ENCODE measurements around the gene GPR34. TPM values are rescaled to one million over a fixed set of nuclear protein-coding genes. Genes with fewer than 3 reads are reported as not detected.
"Not testable (repeated sequence)": the region's sequence is repeated elsewhere in the genome, so short reads cannot be mapped to it uniquely, and the experiment has no call there.

Gene GPR34
- not detected in 2 replicates for total RNA-seq (2014; rRNA removed; shearing (Covaris generic))

- H3K9me3 ChIP-seq (replicated peaks) = no peaks in the 10 kb centered on the region
- no peaks in the 10 kb centered on the region for H3K36me3 ChIP-seq
- no peak for DNase-seq
- no peaks in the 10 kb centered on the region for H3K27me3 ChIP-seq
- H3K4me1 ChIP-seq = no peaks in the 10 kb centered on the region
- H3K4me3 ChIP-seq = no peak within 1 kb of the TSS
- no peak within 1 kb of the TSS for H3K27ac ChIP-seq
These were observed at the start of gene GPR34 for GRCh38 chrX:41688835-41689234. TSS of gene GPR34 (plus strand) at chrX:41688973. CDS start at chrX:41695634, 6,661 bp downstream.

GRCh38 chrX:41646201-41646600, 42.6 kb upstream of the GPR34 start:
- H3K27ac ChIP-seq; H3K4me1 ChIP-seq; H3K27me3 ChIP-seq; H3K36me3 ChIP-seq; DNase-seq; H3K4me3 ChIP-seq; H3K9me3 ChIP-seq (replicated peaks): not testable (repeated sequence)

DNA sequence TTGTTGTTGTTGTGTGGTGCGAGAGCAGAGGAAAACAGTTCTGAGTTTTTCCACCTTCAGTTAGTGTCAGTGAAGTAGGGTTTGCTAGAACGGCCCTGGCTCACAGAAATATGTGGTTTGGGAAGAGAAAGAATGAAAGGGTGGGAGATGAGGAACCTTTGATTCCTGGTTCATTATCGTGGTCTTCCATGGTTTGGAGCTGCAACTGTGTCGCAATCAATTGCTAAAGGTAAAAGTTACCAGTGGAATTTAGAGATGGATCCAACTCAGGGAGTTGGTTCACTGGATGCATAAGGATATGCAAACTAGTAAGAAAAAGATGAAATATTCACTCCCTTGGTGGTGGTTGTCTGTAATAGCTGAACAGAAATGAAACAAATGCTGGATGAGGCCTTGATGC, 35.6 kb upstream of the GPR34 start:
- H3K4me3 ChIP-seq = no peak overlapping the region
- no peaks in the 10 kb centered on the region for H3K27me3 ChIP-seq
- H3K4me1 ChIP-seq = no peaks in the 10 kb centered on the region
- H3K27ac ChIP-seq = no peak overlapping the region
- DNase-seq = no peak
- no peaks in the 10 kb centered on the region for H3K9me3 ChIP-seq (replicated peaks)
- H3K36me3 ChIP-seq = peaks cover 2% of the 10 kb centered on the region

GRCh38 chrX:41655101-41655500, 33.7 kb upstream of the GPR34 start:
- Histone ChIP-seq H3K27me3 (no peaks in the 10 kb centered on the region), H3K9me3 (replicated peaks) (no peaks in the 10 kb centered on the region), H3K4me3 (no peak overlapping the region), H3K36me3 (peaks cover 2% of the 10 kb centered on the region), H3K4me1 (no peaks in the 10 kb centered on the region), H3K27ac (no peak overlapping the region)
- no peak for DNase-seq

DNA sequence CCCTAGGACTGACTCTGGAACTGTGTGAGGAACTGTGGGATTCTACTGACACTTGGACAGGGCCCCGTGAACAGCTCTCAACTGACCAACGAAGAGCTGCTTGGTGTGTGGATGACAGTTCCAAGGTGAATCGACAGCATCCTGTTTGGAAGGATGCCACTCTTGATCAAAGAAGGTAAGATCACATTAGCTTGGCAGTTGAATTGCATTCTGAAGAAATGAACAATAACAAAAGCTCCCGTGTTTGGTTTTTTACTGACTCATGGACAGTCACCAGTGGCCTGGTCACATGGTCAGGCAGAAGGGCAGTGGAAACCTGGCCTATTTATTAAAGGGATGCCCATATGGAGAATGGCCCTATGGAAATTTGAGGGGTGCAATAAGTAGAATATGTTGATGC, 33.1 kb upstream of the GPR34 start:
- H3K9me3 ChIP-seq (replicated peaks) = no peaks in the 10 kb centered on the region
- H3K4me1 ChIP-seq = no peaks in the 10 kb centered on the region
- DNase-seq = no peak
- no peaks in the 10 kb centered on the region for H3K27me3 ChIP-seq
- H3K4me3 ChIP-seq = no peak overlapping the region
- no peak overlapping the region for H3K27ac ChIP-seq
- peaks cover 2% of the 10 kb centered on the region for H3K36me3 ChIP-seq

GRCh38 chrX:41661366-41662095, 27.2 kb upstream of the GPR34 start:
- Histone ChIP-seq H3K9me3 (replicated peaks) (no peaks in the 10 kb centered on the region), H3K4me1 (no peaks in the 10 kb centered on the region), H3K4me3 (no peak overlapping the region), H3K27ac (no peak overlapping the region), H3K27me3 (no peaks in the 10 kb centered on the region), H3K36me3 (no peaks in the 10 kb centered on the region)
- no peak for DNase-seq

GRCh38 chrX:41664375-41664901, 24.3 kb upstream of the GPR34 start:
- H3K36me3 ChIP-seq = no peaks in the 10 kb centered on the region
- H3K27me3 ChIP-seq = no peaks in the 10 kb centered on the region
- no peak overlapping the region for H3K4me3 ChIP-seq
- DNase-seq = no peak
- no peak overlapping the region for H3K27ac ChIP-seq
- no peaks in the 10 kb centered on the region for H3K9me3 ChIP-seq (replicated peaks)
- no peaks in the 10 kb centered on the region for H3K4me1 ChIP-seq

DNA sequence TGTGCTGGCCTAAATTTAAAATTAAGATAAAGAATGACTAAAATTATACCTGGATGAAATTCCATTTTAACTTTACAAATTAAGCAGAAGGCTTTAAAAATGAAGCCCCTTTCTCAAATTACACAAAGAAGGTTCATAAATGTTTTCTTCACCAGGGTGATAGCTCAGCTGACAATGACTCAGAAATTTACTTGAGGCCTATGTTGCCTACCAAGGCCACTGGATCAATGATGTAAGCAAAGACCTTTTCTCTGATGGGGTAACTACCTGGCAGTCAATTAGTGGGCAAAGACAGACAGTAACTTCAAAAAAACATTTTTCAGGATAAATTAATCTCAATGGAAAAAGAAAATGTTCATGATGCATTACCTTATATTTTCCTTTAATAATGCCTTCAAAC, 23.9 kb upstream of the GPR34 start:
- H3K4me1 ChIP-seq = no peaks in the 10 kb centered on the region
- no peaks in the 10 kb centered on the region for H3K36me3 ChIP-seq
- DNase-seq = no peak
- H3K9me3 ChIP-seq (replicated peaks) = no peaks in the 10 kb centered on the region
- H3K4me3 ChIP-seq = no peak overlapping the region
- H3K27ac ChIP-seq = no peak overlapping the region
- no peaks in the 10 kb centered on the region for H3K27me3 ChIP-seq

DNA sequence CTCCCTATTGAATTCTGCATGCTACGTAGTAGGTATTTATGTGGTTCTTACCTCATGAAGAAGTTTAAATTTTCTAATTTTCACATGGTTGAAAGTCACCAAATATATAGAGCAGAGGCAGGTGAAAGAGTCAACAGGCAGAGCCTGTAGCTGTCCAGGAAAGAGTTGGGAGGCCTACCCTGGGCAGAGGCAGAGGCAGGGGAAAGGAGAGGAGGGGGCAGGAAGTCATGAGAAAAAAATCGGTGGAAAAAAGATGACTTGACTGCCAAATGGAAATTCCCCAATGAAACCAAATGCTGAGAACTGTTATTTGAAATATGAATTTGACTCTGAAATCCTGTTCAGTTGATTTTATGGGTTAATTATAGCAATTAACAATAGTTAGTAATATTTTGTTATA, 23.1 kb upstream of the GPR34 start:
- no peak for DNase-seq
- Histone ChIP-seq H3K27ac (no peak overlapping the region), H3K4me3 (no peak overlapping the region), H3K4me1 (no peaks in the 10 kb centered on the region), H3K9me3 (replicated peaks) (no peaks in the 10 kb centered on the region), H3K27me3 (no peaks in the 10 kb centered on the region), H3K36me3 (no peaks in the 10 kb centered on the region)

DNA sequence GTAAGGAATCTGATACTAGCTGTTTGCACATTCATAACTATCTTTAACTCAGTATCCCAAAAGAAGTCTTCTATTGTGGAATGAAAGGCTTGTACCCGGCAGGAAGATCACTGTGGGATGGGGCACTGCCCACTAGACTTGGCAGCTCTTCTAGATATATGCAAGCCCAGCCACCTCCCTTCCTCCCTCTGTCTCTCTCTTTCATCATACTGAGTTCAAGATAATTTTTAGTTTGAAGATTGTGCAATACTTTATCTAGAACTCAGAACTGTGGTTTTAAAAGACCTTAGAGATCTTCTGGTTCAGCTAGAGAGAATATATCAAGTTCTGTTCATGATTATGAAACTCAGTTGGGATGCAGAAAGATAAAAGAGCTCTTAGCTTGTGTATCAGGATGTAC, 22.5 kb upstream of the GPR34 start:
- Histone ChIP-seq H3K36me3 (no peaks in the 10 kb centered on the region), H3K27ac (no peak overlapping the region), H3K27me3 (no peaks in the 10 kb centered on the region), H3K9me3 (replicated peaks) (no peaks in the 10 kb centered on the region), H3K4me3 (no peak overlapping the region), H3K4me1 (no peaks in the 10 kb centered on the region)
- no peak for DNase-seq

GRCh38 chrX:41667631-41668030, 21.1 kb upstream of the GPR34 start:
- no peaks in the 10 kb centered on the region for H3K36me3 ChIP-seq
- no peaks in the 10 kb centered on the region for H3K4me1 ChIP-seq
- H3K9me3 ChIP-seq (replicated peaks) = no peaks in the 10 kb centered on the region
- no peaks in the 10 kb centered on the region for H3K27me3 ChIP-seq
- DNase-seq = no peak
- no peak overlapping the region for H3K4me3 ChIP-seq
- H3K27ac ChIP-seq = no peak overlapping the region

- DNase-seq = no peak
- Histone ChIP-seq H3K9me3 (replicated peaks) (no peaks in the 10 kb centered on the region), H3K4me3 (no peak overlapping the region)
These were observed 18.7 kb upstream of the GPR34 start for GRCh38 chrX:41670112-41670511.

DNA sequence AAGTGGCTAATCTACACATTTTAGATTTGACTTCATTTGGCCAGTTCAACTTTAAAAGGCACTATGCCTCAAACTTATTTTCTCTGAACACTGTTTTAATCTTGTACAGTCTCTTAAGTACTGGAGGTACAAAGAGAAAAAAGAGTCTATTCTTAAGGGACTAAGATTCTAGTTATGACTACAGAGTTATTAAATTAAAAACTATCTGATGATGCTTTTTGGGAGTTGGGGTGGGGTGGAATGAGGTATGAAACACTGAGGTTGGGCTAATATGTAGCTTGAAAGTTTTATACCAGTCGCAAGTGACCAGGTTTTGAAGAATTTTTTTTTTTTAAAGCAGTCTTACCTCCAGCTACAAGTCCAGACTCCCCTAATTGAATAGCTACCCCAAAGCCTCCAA, 17.7 kb upstream of the GPR34 start:
- Histone ChIP-seq H3K27ac (no peak overlapping the region), H3K27me3 (no peaks in the 10 kb centered on the region), H3K9me3 (replicated peaks) (no peaks in the 10 kb centered on the region), H3K36me3 (no peaks in the 10 kb centered on the region), H3K4me3 (no peak overlapping the region), H3K4me1 (no peaks in the 10 kb centered on the region)
- no peak for DNase-seq

More at GRCh38 chrX:41670112-41670511, 18.7 kb upstream of the GPR34 start:
- H3K36me3 ChIP-seq = no peaks in the 10 kb centered on the region
- no peaks in the 10 kb centered on the region for H3K4me1 ChIP-seq
- H3K27ac ChIP-seq = no peak overlapping the region
- no peaks in the 10 kb centered on the region for H3K27me3 ChIP-seq

GRCh38 chrX:41672643-41673042, 16.1 kb upstream of the GPR34 start:
- H3K27me3 ChIP-seq = no peaks in the 10 kb centered on the region
- no peaks in the 10 kb centered on the region for H3K4me1 ChIP-seq
- H3K4me3 ChIP-seq = no peak overlapping the region
- H3K27ac ChIP-seq = no peak overlapping the region
- H3K9me3 ChIP-seq (replicated peaks) = no peaks in the 10 kb centered on the region
- no peaks in the 10 kb centered on the region for H3K36me3 ChIP-seq
- no peak for DNase-seq

GRCh38 chrX:41676361-41676760, 12.4 kb upstream of the GPR34 start:
- not testable (repeated sequence) for H3K4me1 ChIP-seq; DNase-seq; H3K36me3 ChIP-seq; H3K9me3 ChIP-seq (replicated peaks); H3K27ac ChIP-seq; H3K27me3 ChIP-seq; H3K4me3 ChIP-seq
